HUES6 (cell line): ENCODE data around the gene KAT2B.
A peak's percentile ranks its signal among the peaks of the same experiment; 100 is the strongest.

ENCODE experiments used
- H3K27ac ChIP-seq: 2 replicates; pipeline ENCODE4 v1.7.0; 2013; ENCODE audit warnings: low read depth, mild to moderate bottlenecking, low read length, inconsistent platforms
- H3K27me3 ChIP-seq: 2 replicates; pipeline ENCODE4 v1.6.1; 2013; ENCODE audit warnings: low read length; ENCODE audit not compliant: control insufficient read depth, insufficient read depth
- H3K36me3 ChIP-seq: 2 replicates; pipeline ENCODE4 v1.6.1; 2013; ENCODE audit warnings: low read length; ENCODE audit not compliant: control insufficient read depth, insufficient read depth
- H3K4me1 ChIP-seq: 2 replicates; pipeline ENCODE4 v1.6.1; 2013; ENCODE audit warnings: low read length; ENCODE audit not compliant: control insufficient read depth, insufficient read depth
- H3K4me3 ChIP-seq: 2 replicates; pipeline ENCODE4 v1.5.1; 2013; ENCODE audit warnings: low read depth, low read length
- H3K9ac ChIP-seq: one replicate; pipeline ENCODE4 v1.6.1; 2013; ENCODE audit warnings: mild to moderate bottlenecking, low read length
- H3K9me3 ChIP-seq: 2 replicates; pipeline ENCODE4 v1.6.1; 2013; ENCODE audit warnings: low read depth, low read length; ENCODE audit not compliant: control insufficient read depth, insufficient read depth

Gene KAT2B

GRCh38 chr3:20185679-20186599 lies 145.7 kb downstream of the KAT2B start, which contains the start of gene SGO1:
SGO1 (minus strand) TSS chr3:20186206; CDS start chr3:20184027, 2,179 bp downstream.
- H3K4me1 ChIP-seq = peaks cover 12% of the 10 kb centered on the region
- peak within 1 kb of the TSS; percentile 97 for H3K4me3 ChIP-seq
- no peaks in the 10 kb centered on the region for H3K9me3 ChIP-seq
- H3K9ac ChIP-seq = peak within 1 kb of the TSS; percentile 95
- H3K27me3 ChIP-seq = no peaks in the 10 kb centered on the region
- peak within 1 kb of the TSS; percentile 87 for H3K27ac ChIP-seq
- peaks cover 23% of the 10 kb centered on the region for H3K36me3 ChIP-seq

- Histone ChIP-seq H3K27ac (peak overlapping the region; percentile 28), H3K9ac (peak overlapping the region; percentile 88), H3K4me1 (peaks cover 12% of the 10 kb centered on the region), H3K27me3 (no peaks in the 10 kb centered on the region), H3K4me3 (peak overlapping the region; percentile 97), H3K9me3 (no peaks in the 10 kb centered on the region), H3K36me3 (peaks cover 16% of the 10 kb centered on the region)
Measured at GRCh38 chr3:20186600-20187004, 146.4 kb downstream of the KAT2B start.

DNA sequence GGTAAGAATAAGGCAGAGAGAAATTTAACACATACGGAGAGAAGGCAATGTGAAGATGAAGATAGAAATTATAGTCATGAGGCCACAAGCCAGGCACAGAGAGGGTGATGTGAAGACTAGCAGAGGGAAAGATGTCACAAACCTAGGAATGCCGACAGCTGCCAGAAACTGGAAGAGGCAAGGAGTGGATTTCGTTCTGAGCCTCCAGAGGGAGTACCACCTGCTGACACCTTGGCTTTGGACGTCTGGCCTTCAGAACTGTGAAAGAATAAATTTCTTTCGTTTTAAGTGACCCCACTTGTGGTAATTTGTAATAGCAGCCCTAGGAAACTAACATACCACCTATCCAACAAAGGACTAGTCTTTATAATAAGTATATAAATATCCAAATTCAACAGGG lies 150.7 kb downstream of the KAT2B start:
- Histone ChIP-seq H3K4me1 (0 out of 2 replicates have a peak, but pooled peaks cover 4% of the 10 kb centered on the region), H3K4me3 (no peak overlapping the region), H3K36me3 (no peaks in the 10 kb centered on the region), H3K27me3 (no peaks in the 10 kb centered on the region), H3K9ac (no peak overlapping the region), H3K9me3 (no peaks in the 10 kb centered on the region), H3K27ac (no peak overlapping the region)

GRCh38 chr3:20194793-20195460 lies 154.7 kb downstream of the KAT2B start:
- H3K4me1 ChIP-seq = peaks cover 2% of the 10 kb centered on the region; the same call in 1 of the 2 replicates
- H3K9ac ChIP-seq = no peak overlapping the region
- H3K27me3 ChIP-seq = no peaks in the 10 kb centered on the region
- H3K4me3 ChIP-seq = no peak overlapping the region
- no peaks in the 10 kb centered on the region for H3K9me3 ChIP-seq
- no peak overlapping the region for H3K27ac ChIP-seq
- H3K36me3 ChIP-seq = no peaks in the 10 kb centered on the region

GRCh38 chr3:20197775-20198174 lies 157.5 kb downstream of the KAT2B start:
- no peaks in the 10 kb centered on the region for H3K36me3 ChIP-seq
- H3K27me3 ChIP-seq = no peaks in the 10 kb centered on the region
- H3K4me3 ChIP-seq = no peak overlapping the region
- no peak overlapping the region for H3K9ac ChIP-seq
- no peaks in the 10 kb centered on the region for H3K9me3 ChIP-seq
- H3K27ac ChIP-seq = no peak overlapping the region
- H3K4me1 ChIP-seq = peaks cover 2% of the 10 kb centered on the region; the same call in 1 of the 2 replicates

- H3K4me3 ChIP-seq = no peak overlapping the region
- no peaks in the 10 kb centered on the region for H3K9me3 ChIP-seq
- peaks cover 2% of the 10 kb centered on the region; the same call in 1 of the 2 replicates for H3K4me1 ChIP-seq
- H3K27me3 ChIP-seq = no peaks in the 10 kb centered on the region
- no peak overlapping the region for H3K9ac ChIP-seq
- no peak overlapping the region for H3K27ac ChIP-seq
- no peaks in the 10 kb centered on the region for H3K36me3 ChIP-seq
Measured at GRCh38 chr3:20201143-20201542, 160.9 kb downstream of the KAT2B start.
